MM.1S (cell line): ENCODE measurements around the gene RPS10.

Source experiments
- CTCF ChIP-seq: fragments of 300-600 bp; sonication (generic); IDR thresholded peaks from 2 replicates; pipeline ENCODE4 v1.5.1; 2016; ENCODE audit warnings: antibody characterized with exemption, low read length, mixed read lengths
- EZH2 ChIP-seq: fragments of 300-600 bp; sonication (generic); optimal IDR thresholded peaks from 2 replicates; pipeline ENCODE3; 2017; ENCODE audit warnings: low read depth, mild to moderate bottlenecking, antibody characterized with exemption, low read length, mixed read lengths

GRCh38 chr6:34423254-34423653 is 2.6 kb downstream of the RPS10 start:
- TF ChIP-seq EZH2 (no peak), CTCF (no peak)
